CD4-positive, alpha-beta T cell (primary cell): ENCODE results near the gene TMX2. TPM values are rescaled to one million over a fixed set of nuclear protein-coding genes. Genes with fewer than 3 reads are reported as not detected.

Source experiments
- ATAC-seq: fragments of 200-7000 bp; cut with Tn5 transposase; one replicate; pipeline ENCODE4 v1.10.0; 2022; ENCODE audit warnings: mild to moderate bottlenecking; ENCODE audit not compliant: poor library complexity
- CTCF ChIA-PET: fragments of 350-600 bp; sonication (Branson Sonifier 250); formaldehyde crosslinking; loops from one replicate; lab custom pipeline; 2021; ENCODE audit warnings: antibody characterized with exemption, inconsistent platforms; lab: Charles Lee
- POLR2A ChIA-PET: fragments of 350-600 bp; sonication (Branson Sonifier 250); formaldehyde crosslinking; loops from one replicate; lab custom pipeline; 2021; ENCODE audit warnings: antibody characterized with exemption, inconsistent platforms; lab: Charles Lee
- DNase-seq, 14 experiments: peaks; one replicate each; pipeline ENCODE4 v3.0.0-alpha.2; 2013 to 2020; ENCODE audit warnings: mixed read lengths in 2 of 14
- H3K27ac ChIP-seq, 2 donors: one replicate each; pipeline versions ENCODE4 v1.5.1 to v1.7.0; 2013; ENCODE audit warnings: low read length in 2 of 2, low read depth in 1 of 2, mild to moderate bottlenecking in 1 of 2
- H3K27me3 ChIP-seq, 2 experiments: 1 replicate in 1 of 2; 2 replicates in 1 of 2; pipeline versions ENCODE4 v1.6.1 to v1.7.0; 2013; ENCODE audit warnings: low read length in 2 of 2, control low read depth in 1 of 2, mild to moderate bottlenecking in 1 of 2, moderate library complexity in 1 of 2; ENCODE audit not compliant: insufficient read depth in 2 of 2, control insufficient read depth in 1 of 2
- H3K36me3 ChIP-seq: one replicate; pipeline ENCODE4 v1.6.1; 2013; ENCODE audit warnings: low read length, control low read depth; ENCODE audit not compliant: insufficient read depth
- H3K4me1 ChIP-seq: one replicate; pipeline ENCODE4 v1.6.1; 2013; ENCODE audit warnings: low read length, control low read depth; ENCODE audit not compliant: insufficient read depth
- H3K4me3 ChIP-seq: one replicate; pipeline ENCODE4 v1.5.1; 2013; ENCODE audit warnings: mild to moderate bottlenecking, low read length, moderate library complexity
- H3K9me3 ChIP-seq, 2 experiments: 1 replicate in 1 of 2; 2 replicates in 1 of 2; pipeline versions ENCODE4 v1.6.1 to v1.7.0; 2013; ENCODE audit warnings: low read length in 2 of 2, mild to moderate bottlenecking in 2 of 2, control low read depth in 1 of 2, moderate library complexity in 1 of 2; ENCODE audit not compliant: control insufficient read depth in 1 of 2, insufficient read depth in 1 of 2
- H3K27ac Mint-ChIP-seq: one replicate; pipeline ENCODE4 v1.8.0; 2020; ENCODE audit warnings: mixed read lengths
- H3K27me3 Mint-ChIP-seq: one replicate; pipeline ENCODE4 v1.8.0; 2021; ENCODE audit warnings: mixed read lengths
- H3K36me3 Mint-ChIP-seq: one replicate; pipeline ENCODE4 v1.8.0; 2021; ENCODE audit warnings: low read depth, mixed read lengths
- H3K4me1 Mint-ChIP-seq: one replicate; pipeline ENCODE4 v1.8.0; 2021; ENCODE audit warnings: low read depth, mixed read lengths
- H3K4me3 Mint-ChIP-seq: one replicate; pipeline ENCODE4 v1.8.0; 2020; ENCODE audit warnings: mild to moderate bottlenecking, mixed read lengths
- H3K9me3 Mint-ChIP-seq: one replicate; pipeline ENCODE4 v1.8.0; 2020; ENCODE audit warnings: mixed read lengths
- CTCF ChIP-seq: fragments of 200-600 bp; IDR thresholded peaks from one replicate; pipeline ENCODE4 v1.8.0; 2022; ENCODE audit warnings: antibody characterized with exemption, mild to moderate bottlenecking
- intact Hi-C, 2 experiments: fragments of 100-400 bp; cut with DNase I in 1 of 2; cut with micrococcal nuclease in 1 of 2; formaldehyde crosslinking; loops; one replicate each; pipeline versions ENCODE4 v1.15.1 to v1.9.0; 2023 to 2025; cut with DNase I, micrococcal nuclease
- total RNA-seq, 174 experiments: library from RNA in 2 of 174; stranded (reverse) in 2 of 174; gene quantifications; one replicate each; pipeline ENCODE4 v1.2.3 and lab custom pipeline; 2021 to 2026

TMX2 gene
- total RNA-seq, 2 experiments from 2014 or later = 30.0 to 30.5 TPM

GRCh38 chr11:57752954-57753353 is 40.6 kb downstream of the TMX2 start:
- H3K36me3 Mint-ChIP-seq = peaks cover 12% of the 10 kb centered on the region
- no peak overlapping the region for H3K27ac ChIP-seq
- H3K36me3 ChIP-seq = no peaks in the 10 kb centered on the region
- TF ChIP-seq CTCF = no peak
- ChIA-PET POLR2A (no interaction called here), CTCF (interaction anchor here (2.9 kb wide), 1 partner anchor 47 kb away, joined by 21 read pairs; no protein-coding TSS in a partner anchor)
- H3K27me3 Mint-ChIP-seq = no peaks in the 10 kb centered on the region
- intact Hi-C loops = no loop called here
- H3K27me3 ChIP-seq = no peaks in the 10 kb centered on the region
- H3K4me3 ChIP-seq = no peak overlapping the region
- no peak overlapping the region for H3K27ac Mint-ChIP-seq
- no peaks in the 10 kb centered on the region for H3K9me3 Mint-ChIP-seq
- ATAC-seq (no peak), DNase-seq (no peak)
- H3K4me1 ChIP-seq = peaks cover 3% of the 10 kb centered on the region
- peaks cover 0 to 6% of the 10 kb centered on the region in 2 experiments for H3K9me3 ChIP-seq
- no peak overlapping the region for H3K4me3 Mint-ChIP-seq
- H3K4me1 Mint-ChIP-seq = peaks cover 6% of the 10 kb centered on the region

- no peaks in the 10 kb centered on the region for H3K9me3 Mint-ChIP-seq
Observed at GRCh38 chr11:57758174-57758573, 45.8 kb downstream of the TMX2 start.

GRCh38 chr11:57761301-57762234 is 49.2 kb downstream of the TMX2 start, which contains the start of gene CTNND1:
TSS of gene CTNND1 (plus strand) at chr11:57761802. CDS start at chr11:57791479, 29,677 bp downstream.
- intact Hi-C loops = no loop called here
- Histone ChIP-seq H3K36me3 (no peaks in the 10 kb centered on the region), H3K4me3 (peak within 1 kb of the TSS; percentile 2), H3K4me1 (no peaks in the 10 kb centered on the region), H3K27ac (no peak within 1 kb of the TSS), H3K27me3 (no peaks in the 10 kb centered on the region), H3K9me3 (no peaks in the 10 kb centered on the region)
- peaks cover 27% of the 10 kb centered on the region for H3K4me1 Mint-ChIP-seq
- CTCF ChIA-PET = interaction anchor here (0.6 to 1.7 kb wide), 2 partner anchors 39 to 1725 kb away, joined by 3 to 6 read pairs; no protein-coding TSS in a partner anchor
- POLR2A ChIA-PET = interaction anchor here (1.0 to 1.7 kb wide), 3 partner anchors 17 to 20 kb away, joined by 3 to 5 read pairs (median 5); partner anchors contain the start of gene SELENOH
- H3K27ac Mint-ChIP-seq = no peak within 1 kb of the TSS
- TF ChIP-seq CTCF = no peak
- H3K4me3 Mint-ChIP-seq = peak within 1 kb of the TSS; percentile 26
- H3K27me3 Mint-ChIP-seq = no peaks in the 10 kb centered on the region
- ATAC-seq (no peak), DNase-seq (peak in 3 of 14 experiments; percentile 6 to 50 (median 50))
- H3K9me3 Mint-ChIP-seq = no peaks in the 10 kb centered on the region
- H3K36me3 Mint-ChIP-seq = no peaks in the 10 kb centered on the region

More at GRCh38 chr11:57758174-57758573, 45.8 kb downstream of the TMX2 start:
- Histone ChIP-seq H3K9me3 (peaks cover 0 to under 1% of the 10 kb centered on the region in 2 experiments), H3K4me3 (no peak overlapping the region), H3K36me3 (no peaks in the 10 kb centered on the region), H3K27me3 (no peaks in the 10 kb centered on the region), H3K27ac (no peak overlapping the region), H3K4me1 (no peaks in the 10 kb centered on the region)
- ChIA-PET CTCF (interaction anchor here (2.3 kb wide), 1 partner anchor 43 kb away, joined by 10 read pairs; no protein-coding TSS in a partner anchor), POLR2A (no interaction called here)
- peaks cover 16% of the 10 kb centered on the region for H3K4me1 Mint-ChIP-seq
- DNase-seq (no peak), ATAC-seq (no peak)
- no peaks in the 10 kb centered on the region for H3K36me3 Mint-ChIP-seq
- TF ChIP-seq CTCF = no peak
- no peak overlapping the region for H3K4me3 Mint-ChIP-seq
- intact Hi-C loops = no loop called here
- H3K27ac Mint-ChIP-seq = no peak overlapping the region
- no peaks in the 10 kb centered on the region for H3K27me3 Mint-ChIP-seq
